GM04504 (cell line): ENCODE results near the gene HEXIM1.

Source experiments
- DNase-seq: peaks from one replicate; pipeline ENCODE4 v3.0.0-alpha.2; 2012; ENCODE audit warnings: low read depth

Gene HEXIM1

DNA sequence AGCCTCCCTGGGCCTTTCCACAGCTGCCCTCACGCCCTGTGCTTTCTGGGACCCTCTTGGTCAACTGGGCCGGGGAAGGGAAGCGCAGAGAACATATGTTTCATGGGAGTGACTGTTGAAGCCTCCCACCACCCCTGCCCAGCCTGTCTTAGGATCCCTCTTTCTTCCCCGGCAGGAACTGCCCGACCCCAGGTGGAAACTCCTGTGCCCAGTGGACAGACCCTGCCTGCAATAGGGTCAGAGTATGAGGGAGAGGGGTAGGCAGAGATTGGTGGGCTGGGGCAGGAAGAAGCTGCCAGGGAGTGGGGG is 23.9 kb downstream of the HEXIM1 start:
- DNase-seq, result no peak

DNA sequence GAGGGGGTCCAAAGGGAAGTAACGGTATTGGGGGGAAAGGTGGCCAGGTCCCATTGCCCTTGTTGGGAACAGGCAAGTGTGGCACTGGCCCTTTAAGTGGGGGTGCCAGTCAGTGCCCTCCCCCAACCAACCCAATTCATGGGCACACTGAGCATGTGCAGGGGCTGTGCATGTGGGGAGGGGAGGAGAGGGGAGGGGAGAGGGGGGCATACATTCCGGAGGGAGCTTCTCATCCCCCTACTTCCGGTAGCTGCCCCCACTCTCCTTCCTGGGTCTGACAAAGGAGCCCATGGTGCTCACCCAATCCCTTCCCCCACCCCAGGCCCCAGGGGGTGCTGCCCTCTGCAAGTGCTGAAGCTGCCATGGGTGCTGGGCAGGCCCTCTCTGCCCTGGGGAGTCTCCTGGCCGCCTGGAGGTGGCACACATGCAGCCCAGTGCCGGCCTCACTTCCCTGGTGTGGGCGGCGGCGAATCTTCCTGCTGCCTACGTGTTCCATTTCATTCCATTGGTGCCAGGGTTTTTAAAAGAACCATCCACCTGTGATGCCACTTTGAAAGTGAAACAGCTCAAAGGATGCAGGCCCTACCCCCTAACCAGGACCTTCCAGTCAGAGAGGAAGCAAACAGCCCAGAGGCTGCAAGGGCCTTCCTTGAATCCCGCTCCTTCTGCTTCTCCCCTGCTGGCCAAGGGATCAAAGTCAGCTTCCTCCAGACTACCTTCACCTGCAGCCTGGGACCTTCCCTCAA is 24.4 kb downstream of the HEXIM1 start:
- no peak for DNase-seq

DNA sequence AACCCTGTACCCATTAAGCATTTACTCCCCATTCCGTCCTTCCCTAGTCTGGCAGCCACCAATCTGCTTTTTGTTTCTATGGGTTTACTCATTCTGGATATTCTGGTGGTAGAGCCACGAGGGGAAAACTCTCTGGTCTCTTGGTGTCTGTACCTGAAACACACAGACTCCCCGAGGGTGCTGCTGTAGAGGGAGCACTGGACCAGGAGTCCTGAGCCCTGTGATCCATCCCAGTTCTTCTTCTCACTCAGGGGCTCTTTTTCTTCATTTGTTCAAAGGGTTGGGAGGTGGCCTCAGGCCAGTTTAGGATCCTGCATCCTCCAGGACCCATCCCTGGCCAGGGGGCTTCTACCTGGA is 27.5 kb downstream of the HEXIM1 start:
- DNase-seq, result no peak

DNA sequence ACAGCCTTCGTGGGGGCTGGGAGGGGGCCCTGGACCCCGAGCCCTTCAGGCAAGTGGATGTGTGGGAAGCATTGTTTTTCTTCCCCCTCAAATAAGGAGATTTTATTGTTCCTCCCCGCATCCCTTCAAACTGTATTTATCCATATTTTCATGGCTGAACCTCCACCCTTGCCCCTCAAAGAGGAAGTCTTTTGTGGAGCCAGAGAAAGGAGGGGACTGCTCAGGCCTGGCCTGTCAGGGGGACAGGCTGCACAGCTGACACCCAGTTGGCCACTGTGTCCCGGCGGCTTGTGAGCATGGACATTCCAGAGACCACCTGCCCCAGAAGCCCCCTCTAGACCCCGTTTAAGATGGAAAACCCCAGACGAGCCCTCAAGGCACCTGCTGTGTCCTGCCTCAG is 29.3 kb downstream of the HEXIM1 start:
- no peak for DNase-seq

DNA sequence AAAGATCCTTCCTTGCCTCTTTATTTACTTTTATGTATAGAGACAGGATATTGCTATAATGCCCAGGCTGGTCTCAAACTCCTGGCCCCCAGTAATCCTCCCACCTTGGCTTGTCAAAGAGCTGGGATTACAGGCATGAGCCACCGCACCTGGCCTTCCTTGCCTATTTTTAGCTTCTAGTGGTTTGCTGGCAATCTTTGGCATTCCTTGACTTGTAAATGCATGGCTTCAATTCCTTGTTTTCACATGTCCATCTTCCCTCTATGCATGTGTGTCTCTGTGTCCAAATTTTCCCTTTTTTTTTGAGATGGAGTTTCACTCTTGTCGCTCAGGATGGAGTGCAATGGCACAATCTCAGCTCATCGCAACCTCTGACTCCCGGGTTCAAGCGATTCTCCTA is 35.9 kb downstream of the HEXIM1 start:
- DNase-seq, result no peak

DNA sequence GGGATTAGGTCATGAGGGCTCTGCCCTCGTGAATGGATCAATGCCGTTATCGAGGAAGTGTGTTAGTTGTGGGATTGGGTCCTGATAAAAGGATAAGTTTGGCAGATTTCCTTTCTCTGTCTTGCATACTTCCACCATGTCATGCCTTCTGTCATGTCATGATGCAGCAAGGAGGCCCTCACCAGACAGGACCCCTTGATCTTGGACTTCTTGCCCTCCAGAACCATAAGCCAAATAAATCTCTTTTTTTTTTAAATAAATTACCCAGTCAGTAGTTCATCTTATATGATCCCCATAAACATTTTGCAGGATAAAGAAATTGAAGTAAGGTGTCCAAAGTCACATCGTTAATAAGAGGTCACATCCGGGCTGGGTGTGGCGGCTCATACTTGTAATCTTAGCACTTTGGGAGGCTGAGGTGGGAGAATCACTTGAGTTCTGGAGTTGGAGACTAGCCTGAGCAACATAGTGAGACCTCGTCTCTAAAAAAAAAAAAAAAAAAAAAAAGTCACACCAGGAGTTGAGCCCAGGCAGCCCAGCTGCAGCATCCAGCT is 38.6 kb downstream of the HEXIM1 start:
- DNase-seq, result no peak

DNA sequence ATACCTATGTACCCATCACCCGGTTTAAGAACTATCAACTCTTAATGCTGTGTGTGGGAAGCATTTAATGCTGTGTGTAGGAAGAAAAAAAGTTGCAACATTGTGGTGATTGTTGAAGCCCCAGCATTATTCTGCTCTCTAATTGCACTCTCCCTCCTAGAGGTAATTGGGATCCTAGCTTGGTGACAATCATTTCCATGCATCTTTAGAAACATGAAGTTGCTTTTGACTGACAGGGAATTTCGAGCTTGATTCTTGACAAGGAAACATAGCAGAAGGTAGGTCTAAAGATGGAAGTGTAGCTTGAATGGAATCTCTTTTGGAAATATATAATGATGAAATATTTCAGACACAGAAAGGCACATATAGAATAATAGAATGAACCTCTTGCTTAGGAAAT is 40.7 kb downstream of the HEXIM1 start:
- DNase-seq, result no peak

DNA sequence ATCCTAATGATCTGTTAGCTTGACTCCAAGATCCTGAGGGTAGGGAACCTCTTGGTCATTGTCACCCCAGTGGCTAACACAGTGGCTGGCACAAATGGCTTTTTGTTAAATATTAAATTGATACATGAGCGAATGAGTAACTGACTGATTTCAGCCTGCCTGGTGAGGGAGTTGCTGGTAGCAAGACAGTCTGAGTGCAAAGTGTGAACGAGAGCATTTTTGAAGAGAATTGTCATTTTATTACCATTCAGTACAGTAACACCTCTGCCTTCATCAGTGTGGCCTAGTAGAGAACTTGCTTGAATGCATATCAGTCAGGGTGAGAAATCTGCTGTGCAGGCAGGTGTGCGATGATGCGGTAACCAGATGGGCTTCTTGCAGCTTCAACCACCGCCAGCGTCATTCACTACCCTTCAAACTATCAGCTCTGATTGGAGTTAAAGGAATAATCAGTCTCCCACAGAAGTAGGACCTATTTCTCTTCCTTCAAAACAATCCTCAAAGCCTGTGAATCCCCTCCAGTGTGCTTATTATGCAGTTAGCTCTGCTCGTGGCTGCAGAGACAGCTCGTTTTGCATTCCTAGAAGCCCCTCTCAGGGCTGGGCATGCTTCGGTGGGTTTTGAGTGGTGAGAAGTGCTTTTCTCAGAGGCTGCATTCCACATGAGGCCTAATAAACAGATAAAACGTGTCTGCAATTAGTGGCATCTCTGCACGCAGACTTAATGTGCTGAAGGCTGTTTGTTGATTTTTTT is 42.4 kb downstream of the HEXIM1 start:
- DNase-seq, result no peak

DNA sequence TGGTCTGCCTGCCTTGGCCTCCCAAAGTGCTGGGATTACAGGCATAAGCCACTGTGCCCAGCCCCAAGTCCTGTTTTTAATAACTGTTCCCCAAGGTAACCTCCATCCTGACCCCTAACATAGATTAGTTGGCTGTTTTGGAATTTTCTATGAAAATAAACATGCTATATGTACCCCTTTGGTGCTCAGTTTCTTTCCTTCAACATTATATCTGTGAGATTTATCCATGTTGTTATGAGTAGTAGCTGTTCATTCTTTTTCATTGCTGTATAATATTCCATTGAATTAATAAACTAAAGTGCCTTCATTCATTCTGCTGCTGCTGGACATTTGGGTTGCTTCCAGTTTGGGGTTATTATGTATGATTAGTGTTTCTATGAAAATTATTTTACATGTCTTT is 47.1 kb downstream of the HEXIM1 start:
- no peak for DNase-seq

DNA sequence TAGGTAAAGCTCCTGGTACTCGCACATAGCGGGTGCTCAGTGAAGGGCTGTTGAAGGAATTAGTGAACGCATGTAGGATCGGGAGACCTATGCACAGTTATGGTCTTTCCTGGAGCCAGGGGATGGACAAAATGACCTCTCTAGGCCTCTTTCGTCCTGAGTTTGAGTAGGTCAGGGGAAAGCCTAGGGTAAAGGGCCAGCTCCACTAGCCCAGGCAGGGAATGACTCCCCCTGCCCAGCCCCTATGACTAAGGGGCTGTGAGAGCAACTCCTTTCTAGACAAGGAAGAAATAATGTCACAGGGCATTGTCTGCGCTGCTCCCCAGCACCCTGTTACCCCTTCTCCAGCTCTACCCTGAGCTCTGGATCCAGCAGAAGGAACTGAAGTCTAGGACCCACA is 48.8 kb downstream of the HEXIM1 start:
- no peak for DNase-seq

DNA sequence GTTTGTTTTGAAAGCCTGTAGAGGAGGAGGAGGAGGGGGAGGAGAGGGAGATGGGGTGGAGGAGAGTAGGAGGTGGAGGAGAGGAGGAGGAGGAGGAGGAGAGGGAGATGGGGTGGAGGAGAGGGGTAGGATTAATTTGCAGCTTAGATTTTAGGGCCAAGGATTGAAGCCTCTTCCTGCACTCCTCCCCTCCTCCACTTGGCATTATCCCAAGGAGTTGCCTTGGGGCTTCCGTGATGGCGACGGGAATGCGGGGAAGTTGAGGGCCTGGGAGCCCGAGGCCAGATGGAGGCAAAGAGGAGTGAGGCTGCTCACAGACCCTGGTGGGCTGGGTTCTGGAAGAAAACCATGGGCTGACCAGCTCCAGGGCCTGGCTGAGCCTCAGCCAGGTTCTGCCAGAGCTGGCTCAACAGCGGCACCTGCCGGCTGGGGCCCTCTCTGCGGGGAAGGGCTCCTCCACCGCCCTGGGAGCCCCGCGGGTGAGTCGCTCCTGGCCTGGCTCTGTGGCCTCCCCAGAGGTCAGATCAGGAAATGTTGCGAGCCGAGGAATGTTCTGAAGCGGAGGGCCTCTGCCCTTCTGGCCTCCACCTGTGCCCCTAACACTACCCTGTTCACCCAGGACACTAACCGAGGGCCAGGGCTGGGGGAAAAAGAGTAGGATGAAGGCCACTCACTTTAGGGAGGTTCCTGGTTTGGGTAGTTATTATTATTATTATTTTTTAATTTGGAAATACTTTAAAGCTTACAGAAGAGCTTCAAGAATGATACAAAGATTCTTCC is 49.5 kb downstream of the HEXIM1 start:
- peak; percentile 78 for DNase-seq

DNA sequence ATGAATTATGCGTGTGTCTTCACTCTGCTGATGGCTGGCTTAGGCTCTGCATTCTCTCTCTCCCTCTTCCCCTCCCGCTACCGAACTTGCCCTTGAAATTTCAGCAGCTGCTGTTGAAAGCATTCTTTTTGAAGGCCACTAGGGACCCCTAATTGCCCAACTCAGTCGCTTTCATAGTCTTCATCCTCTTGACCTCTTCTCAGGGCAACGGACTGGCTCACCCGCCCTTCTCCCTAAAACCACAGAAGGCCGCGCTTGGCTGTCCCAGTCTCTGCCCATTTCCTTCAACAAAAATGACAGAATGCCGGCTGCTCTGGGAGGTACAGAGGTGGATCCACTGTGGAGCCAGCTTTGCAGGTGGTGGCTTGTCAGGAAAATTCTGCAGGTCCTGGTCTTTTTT is 52.4 kb downstream of the HEXIM1 start:
- no peak for DNase-seq

DNA sequence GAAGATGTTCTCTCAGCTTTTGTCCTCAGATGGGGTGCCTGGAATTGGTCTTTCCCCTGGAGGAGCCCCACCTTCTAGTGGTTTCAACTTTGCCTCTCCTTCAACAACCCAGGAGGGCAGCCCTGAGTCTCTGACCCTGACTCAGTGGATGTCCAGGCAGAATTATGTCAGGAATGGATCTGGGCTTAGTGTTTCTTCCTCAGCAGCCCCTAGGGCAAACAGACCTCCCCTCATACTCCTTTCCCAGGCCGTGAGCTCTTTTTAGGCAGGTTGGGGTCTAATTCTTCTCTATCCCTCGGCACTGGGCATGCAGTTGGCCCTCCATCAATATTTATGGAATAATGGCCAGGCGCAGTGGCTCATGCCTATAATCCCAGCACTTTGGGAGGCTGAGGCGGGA is 53.2 kb downstream of the HEXIM1 start:
- DNase-seq, result no peak
